GM21390 (cell line): ENCODE results near the gene GOLGA6C.
"Not testable (repeated sequence)": the region's sequence is repeated elsewhere in the genome, so short reads cannot be mapped to it uniquely, and the experiment has no call there.

Source experiments
- ATAC-seq: cut with Tn5 transposase; IDR thresholded peaks from one replicate; pipeline ENCODE4 v1.9.1; 2021; ENCODE audit not compliant: unreplicated experiment

The GOLGA6C gene

GRCh38 chr15:75314552-75315290 is 56.6 kb downstream of the GOLGA6C start:
- no peak for ATAC-seq

DNA sequence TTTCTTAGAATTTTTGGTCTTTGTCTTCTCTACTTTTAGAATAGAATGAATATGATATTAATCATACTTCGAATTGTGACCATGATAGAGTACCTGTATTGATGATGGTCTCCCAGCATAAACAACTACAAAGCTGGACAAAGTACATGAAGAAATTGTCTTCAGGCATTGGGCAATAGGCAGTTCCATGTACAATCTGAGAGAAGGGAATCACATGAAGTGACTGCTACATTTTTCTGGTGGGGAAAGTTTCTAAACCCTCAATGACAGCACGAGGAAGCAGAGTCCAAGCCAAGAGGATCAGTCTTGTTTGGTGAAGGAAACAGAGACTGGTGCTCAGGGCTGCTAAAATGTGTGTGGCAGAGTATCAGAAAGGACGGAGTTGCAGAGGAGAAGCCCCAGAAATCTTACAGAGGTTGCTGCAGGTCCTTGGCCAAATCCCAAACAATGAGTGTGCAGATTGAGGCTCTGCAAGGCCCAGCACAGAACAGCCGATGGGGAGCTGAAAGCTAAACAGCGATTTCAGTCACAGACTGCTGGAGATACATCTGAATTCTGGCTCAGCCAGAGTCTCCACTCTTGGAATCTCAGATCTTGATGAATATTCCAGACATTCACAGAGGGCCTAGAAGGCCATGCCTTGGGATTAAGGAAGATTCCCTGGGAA is 61.2 kb downstream of the GOLGA6C start:
- not testable (repeated sequence) for ATAC-seq
